NAMALWA (cell line): ENCODE data around the gene NOP14.
"Not testable (repeated sequence)": the region's sequence is repeated elsewhere in the genome, so short reads cannot be mapped to it uniquely, and the experiment has no call there.

Source experiments
- DNase-seq: peaks from one replicate; pipeline ENCODE4 v3.0.0-alpha.2; 2015; ENCODE audit warnings: low spot score

NOP14 gene

DNA sequence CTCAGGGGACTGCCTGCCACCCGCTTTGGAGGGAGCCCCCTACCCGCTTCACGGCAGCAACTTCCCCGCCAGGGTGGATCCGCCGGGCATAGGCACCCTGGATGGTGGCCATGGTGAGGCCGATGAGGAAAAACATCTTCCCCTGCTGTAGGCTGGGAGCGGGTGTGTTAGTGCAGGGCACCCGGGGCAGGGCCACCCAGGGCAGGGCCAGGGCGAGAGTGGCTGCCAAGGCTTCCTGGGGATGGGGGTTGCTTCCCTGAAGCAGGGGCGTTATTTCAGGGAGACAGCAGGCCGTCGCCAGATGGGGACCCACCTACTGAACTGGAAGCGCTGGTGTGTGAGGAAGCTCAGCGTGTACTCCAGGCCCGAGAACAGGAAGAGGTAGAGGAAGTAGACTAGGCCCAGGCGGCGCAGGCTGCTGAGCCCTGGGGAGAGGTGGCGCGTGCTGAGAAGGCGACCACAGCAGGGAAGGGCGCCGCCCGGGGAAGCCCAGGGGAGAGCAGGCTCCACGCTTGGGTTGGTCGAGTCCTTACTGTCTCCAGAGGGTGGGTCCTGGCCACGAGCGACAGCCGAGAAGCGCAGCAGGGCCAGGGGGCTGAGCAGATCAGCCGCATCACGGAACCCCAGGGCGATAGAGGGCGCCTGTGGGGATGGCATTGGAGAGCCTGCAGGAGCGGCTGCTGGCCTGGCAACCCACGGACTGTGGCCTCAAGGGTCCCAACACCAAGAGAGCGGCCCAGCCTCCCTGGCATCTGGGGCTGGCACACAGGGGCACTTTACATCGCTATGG is 31.5 kb downstream of the NOP14 start:
- peak; percentile 82 for DNase-seq

DNA sequence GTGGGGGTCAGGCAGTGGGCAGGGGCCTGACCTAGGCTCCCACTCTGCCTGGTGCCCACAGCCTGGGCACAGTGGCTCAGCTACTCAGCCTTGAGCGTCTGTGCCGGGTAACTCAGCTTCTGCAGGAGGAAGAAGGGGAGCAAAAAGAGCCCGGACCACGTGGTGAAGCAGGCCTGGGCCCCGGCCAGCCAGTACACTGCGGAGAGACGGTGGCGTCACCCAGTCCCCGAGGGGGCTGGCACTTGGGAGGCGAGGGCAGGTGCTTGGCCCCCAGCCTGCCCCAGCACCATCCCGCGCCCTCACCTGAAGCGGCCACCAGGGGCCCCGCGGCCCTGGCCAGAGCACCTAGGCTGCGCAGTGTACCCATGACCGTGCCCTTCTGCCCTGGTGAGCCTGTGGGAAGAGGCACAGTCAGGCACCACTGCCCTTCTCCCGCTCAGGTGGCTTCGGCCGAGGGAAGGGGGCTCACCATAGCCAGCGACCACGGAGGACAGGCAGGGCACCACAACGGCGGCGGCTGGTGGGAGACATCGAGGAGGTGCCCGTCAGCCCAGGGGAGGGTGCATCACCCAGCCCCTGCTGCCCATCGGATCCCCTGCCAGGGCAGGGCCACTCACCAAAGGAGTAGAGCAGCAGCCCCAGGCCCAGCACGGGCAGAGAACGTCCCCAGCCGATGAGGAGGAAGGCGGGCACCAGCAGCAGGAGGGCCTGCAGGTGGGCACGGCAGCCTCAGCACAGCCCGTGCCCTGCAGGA is 32.3 kb downstream of the NOP14 start:
- no peak for DNase-seq

DNA sequence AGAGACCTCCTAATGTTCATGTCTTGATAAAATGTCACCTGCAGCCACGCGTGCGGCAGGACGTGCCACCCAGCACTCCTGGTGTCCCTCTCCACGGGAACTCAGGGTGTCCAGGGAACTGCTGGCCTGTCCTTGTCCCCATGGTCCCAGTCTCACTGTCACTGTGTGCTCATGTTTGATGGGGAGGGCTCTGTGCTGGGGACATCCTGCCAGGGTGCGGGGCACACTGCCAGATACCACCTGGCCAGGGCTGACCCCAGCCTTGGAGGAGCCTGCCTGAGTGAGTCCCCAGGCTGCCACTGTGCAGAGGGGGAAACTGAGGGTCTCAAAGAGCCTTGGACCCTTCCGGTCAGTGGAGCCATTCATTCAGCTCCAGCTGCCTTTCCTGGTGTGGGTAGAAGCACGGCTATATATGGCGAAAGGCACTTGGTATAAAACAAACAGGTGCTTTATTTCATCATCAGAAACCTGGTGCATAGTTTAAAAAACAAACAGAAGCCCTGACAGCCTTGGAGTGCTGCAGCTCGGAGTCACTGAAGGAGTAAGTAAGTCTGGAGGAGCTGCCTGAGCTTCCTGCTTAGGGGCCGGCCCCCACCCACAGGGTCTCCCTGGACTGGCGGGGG is 33.0 kb downstream of the NOP14 start:
- no peak for DNase-seq

DNA sequence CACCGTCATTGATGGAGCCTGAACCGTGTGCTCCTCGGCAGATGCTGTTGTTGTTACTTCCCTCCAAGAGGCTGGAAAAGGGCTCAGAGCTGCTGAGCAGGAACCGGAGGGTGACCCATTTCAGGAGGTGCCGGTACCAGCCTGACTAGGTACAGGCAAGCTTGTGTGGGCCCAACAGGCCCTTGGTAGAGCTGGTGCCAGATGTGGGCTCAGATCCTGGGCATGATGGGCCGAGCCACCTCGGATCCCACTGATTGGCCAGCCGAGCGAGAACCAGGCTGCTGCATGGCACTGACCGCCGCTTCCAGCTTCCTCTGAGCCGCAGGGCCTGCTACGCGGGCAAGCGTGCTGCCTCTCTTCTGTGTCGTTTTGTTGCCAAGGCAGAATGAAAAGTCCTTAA is 33.7 kb downstream of the NOP14 start:
- no peak for DNase-seq

DNA sequence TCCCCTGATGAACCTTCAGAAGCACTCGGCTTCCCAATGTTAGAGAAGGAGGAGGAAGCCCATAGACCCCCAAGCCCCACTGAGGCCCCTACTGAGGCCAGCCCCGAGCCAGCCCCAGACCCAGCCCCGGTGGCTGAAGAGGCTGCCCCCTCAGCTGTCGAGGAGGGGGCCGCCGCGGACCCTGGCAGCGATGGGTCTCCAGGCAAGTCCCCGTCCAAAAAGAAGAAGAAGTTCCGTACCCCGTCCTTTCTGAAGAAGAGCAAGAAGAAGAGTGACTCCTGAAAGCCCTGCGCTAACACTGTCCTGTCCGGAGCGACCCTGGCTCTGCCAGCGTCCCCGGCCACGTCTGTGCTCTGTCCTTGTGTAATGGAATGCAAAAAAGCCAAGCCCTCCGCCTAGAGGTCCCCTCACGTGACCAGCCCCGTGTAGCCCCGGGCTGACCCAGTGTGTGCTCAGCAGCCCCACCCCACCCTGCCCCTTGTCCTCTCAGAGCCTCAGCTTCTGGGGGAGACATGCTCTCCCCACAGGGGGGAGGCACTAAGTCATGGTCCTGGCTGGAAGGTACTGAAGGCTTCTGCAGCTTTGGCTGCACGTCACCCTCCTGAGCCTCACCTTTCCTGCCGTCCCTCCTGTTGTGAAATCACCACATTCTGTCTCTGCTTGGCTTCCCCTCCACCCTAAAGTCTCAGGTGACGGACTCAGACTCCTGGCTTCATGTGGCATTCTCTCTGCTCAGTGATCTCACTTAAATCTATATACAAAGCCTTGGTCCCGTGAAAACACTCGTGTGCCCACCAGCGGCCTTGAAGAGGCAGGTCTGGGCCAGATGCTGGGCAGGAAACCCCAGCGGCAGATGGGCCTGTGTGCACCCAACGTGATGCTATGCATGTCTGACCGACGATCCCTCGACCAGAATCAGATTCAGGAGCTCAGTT is 34.7 kb downstream of the NOP14 start:
- DNase-seq: no peak

DNA sequence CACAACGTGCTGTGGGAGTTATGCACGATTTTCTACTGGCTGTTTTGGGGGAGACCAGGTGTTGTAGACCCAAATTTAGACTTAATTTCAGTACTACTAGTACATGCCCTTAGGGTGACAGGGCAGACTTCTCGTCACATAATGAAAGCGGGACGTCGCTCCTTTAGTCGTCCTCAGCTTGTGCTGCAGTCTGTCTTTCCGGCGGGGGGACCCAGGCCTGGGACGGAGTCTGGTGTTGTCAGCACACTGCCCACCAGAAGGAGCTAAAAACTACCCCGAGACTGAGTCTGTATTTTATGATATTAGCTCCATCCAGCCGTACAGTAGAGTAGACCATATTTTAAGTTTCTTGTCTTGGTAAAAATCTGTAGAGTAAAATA is 35.5 kb downstream of the NOP14 start:
- no peak for DNase-seq

- no peak for DNase-seq
Observed at GRCh38 chr4:2927016-2927695, 36.0 kb downstream of the NOP14 start.

GRCh38 chr4:2925931-2926860 is 37.0 kb downstream of the NOP14 start:
- DNase-seq: no peak

GRCh38 chr4:2925496-2925895 is 37.7 kb downstream of the NOP14 start:
- DNase-seq: no peak

DNA sequence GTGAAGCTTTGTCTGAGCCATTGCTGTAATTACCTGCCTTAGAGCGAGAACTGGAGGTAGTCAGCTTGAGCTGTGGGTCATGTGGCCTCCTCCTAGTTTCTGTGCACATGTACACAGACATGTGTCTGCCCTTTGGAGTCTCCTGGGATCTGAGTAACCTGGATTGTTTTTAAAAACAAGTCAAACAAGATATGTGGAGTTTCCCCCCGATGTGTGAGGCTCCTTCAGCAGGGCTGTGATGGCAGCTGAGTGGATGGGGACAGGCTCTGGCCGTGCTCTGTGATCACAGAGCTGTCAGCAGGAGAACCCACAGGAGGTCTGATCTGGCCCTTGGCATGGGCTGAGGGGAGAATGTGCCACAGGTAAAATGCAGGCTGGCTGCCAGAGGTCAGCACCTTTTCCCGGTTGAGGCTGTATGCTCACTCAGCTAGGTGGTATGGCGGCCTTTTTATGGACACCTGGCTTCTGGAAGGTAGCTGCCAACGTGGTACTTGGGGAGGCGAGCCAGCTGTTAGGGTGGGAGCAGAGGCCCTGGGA is 38.4 kb downstream of the NOP14 start:
- DNase-seq: no peak

GRCh38 chr4:2924286-2924685 is 38.9 kb downstream of the NOP14 start:
- DNase-seq: no peak

GRCh38 chr4:2923668-2924173 is 39.5 kb downstream of the NOP14 start:
- no peak for DNase-seq

GRCh38 chr4:2923141-2923551 is 40.1 kb downstream of the NOP14 start:
- no peak for DNase-seq

DNA sequence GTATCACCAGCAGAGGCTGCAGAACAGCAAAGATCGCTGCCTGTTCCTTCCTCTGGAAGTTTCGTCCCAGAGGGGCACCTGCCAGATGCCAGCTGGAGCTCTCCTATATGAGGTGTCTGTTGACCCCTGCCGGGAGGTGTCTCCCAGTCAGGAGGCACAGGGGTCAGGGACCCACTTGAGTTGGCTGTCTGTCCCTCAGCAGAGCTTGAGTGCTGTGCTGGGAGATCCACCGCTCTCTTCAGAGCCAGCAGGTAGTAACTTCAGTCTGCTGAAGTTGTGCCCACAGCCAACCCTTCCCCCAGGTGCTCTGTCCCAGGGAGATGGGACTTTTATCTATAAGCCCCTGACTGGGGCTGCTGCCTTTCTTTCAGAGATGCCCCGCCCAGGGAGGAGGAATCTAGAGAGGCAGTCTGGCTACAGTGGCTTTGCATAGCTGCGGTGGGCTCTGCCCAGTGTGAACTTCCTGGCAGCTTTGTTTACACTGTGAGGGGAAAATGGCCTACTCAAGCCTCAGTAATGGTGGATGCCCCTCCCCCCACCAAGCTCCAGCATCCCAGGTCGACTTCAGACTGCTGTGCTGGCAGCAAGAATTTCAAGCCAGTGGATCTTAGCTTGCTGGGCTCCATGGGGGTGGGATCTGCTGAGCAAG is 40.6 kb downstream of the NOP14 start:
- not testable (repeated sequence) for DNase-seq

DNA sequence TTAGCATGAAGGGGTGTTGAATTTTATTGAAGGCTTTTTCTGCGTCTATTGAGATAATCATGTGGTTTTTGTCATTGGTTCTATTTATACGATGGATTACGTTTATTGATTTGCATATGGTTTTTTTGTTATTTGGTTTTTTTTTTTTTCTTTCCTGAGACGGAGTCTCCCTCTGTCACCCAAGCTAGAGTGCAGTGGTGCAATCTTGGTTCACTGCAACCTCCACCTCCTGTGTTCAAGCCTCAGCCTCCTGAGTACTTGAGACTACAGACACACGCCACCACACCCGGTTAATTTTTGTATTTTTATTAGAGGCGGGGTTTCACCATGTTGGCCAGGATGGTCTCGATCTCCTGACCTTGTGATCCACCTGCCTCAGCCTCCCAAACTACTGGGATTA is 44.5 kb downstream of the NOP14 start:
- DNase-seq: not testable (repeated sequence)

DNA sequence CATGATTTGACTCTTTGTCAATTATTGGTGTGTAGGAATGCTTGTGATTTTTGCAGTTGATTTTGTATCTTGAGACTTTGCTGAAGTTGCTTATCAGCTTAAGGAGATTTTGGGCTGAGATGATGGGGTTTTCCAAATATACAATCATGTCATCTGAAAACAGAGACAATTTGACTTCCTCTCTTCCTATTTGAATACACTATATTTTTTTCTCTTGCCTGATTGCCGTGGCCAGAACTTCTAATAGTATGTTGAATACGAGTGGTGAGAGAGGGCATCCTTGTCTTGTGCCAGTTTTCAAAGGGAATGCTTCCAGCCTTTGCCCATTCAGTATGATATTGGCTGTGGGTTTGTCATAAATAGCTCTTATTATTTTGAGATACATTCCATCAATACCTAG is 44.9 kb downstream of the NOP14 start:
- DNase-seq: not testable (repeated sequence)

- not testable (repeated sequence) for DNase-seq
Observed at GRCh38 chr4:2916696-2917095, 46.5 kb downstream of the NOP14 start.

GRCh38 chr4:2915789-2916188 is 47.4 kb downstream of the NOP14 start:
- DNase-seq: no peak
